ENCODE data around the gene BAZ2B. TPM values are rescaled to one million over a fixed set of nuclear protein-coding genes. Genes with fewer than 3 reads are reported as not detected.

Gene BAZ2B
- total and polyA plus RNA-seq, 3 donors from 2014 or later, result 23.5 to 132 (median 119) TPM

DNA sequence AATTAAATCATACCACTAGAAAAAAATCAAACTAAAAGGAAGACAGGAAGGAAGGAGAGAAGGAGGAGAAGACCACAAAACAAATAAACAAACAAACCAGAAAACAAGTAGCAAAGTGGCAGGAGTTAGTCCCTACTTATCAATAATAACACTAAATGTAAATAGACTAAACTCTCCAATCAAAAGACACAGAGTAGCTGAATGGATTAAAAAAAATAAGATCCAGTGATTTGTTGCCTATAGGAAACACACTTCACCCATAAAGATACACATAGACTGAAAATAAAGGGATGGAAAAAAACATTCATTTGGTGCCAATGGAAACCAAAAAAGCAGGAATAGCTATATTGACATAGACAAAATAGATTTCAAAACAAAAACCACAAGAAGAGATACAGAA, 23.4 kb upstream of the BAZ2B start:
- H3K27me3 ChIP-seq, result no peaks in the 10 kb centered on the region
- H3K4me1 ChIP-seq, result no peaks in the 10 kb centered on the region
- H3K27ac ChIP-seq, result no peak overlapping the region
- no peaks in the 10 kb centered on the region for H3K36me3 ChIP-seq (ENCODE audit: low read depth, missing control alignments)
- TF ChIP-seq POLR2A (IDR thresholded peaks at IDR 0.05), result no peak
- TF ChIP-seq, protein P1, sequence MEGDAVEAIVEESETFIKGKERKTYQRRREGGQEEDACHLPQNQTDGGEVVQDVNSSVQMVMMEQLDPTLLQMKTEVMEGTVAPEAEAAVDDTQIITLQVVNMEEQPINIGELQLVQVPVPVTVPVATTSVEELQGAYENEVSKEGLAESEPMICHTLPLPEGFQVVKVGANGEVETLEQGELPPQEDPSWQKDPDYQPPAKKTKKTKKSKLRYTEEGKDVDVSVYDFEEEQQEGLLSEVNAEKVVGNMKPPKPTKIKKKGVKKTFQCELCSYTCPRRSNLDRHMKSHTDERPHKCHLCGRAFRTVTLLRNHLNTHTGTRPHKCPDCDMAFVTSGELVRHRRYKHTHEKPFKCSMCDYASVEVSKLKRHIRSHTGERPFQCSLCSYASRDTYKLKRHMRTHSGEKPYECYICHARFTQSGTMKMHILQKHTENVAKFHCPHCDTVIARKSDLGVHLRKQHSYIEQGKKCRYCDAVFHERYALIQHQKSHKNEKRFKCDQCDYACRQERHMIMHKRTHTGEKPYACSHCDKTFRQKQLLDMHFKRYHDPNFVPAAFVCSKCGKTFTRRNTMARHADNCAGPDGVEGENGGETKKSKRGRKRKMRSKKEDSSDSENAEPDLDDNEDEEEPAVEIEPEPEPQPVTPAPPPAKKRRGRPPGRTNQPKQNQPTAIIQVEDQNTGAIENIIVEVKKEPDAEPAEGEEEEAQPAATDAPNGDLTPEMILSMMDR (IDR thresholded peaks at IDR 0.05), result no peak
- no peak for DNase-seq
- no peaks in the 10 kb centered on the region for H3K9me3 ChIP-seq
- no peak overlapping the region for H3K4me3 ChIP-seq
- intact Hi-C loops (cut with DNase I; ENCODE audit: low total_unique reads), result no loop called here

DNA sequence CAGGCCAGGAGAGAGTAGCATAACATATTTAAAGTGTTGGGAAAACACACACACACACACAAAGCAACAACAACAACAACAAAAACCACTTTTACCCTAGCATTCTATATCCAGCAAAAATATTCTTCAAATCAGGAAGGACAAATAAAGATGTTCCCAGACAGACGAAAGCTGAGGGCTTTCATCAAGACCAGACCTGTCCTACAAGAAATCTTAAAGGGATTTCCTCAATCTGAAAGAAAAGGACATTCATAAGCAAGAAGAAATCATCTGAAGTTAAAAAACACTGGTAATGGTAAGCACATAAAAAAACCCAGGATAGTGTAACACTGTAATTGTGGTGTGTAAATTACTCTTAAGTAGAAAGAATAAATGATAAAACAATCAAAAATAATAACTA, 22.7 kb upstream of the BAZ2B start:
- H3K9me3 ChIP-seq, result no peaks in the 10 kb centered on the region
- H3K27me3 ChIP-seq, result no peaks in the 10 kb centered on the region
- DNase-seq, result no peak
- H3K27ac ChIP-seq, result no peak overlapping the region
- intact Hi-C loops (cut with DNase I; ENCODE audit: low total_unique reads), result no loop called here
- no peaks in the 10 kb centered on the region for H3K36me3 ChIP-seq (ENCODE audit: low read depth, missing control alignments)
- no peaks in the 10 kb centered on the region for H3K4me1 ChIP-seq
- H3K4me3 ChIP-seq, result no peak overlapping the region
- WGBS, 2 donors, result 89 to 97% methylated on average over 1 of the region's 1 CpG
- no peak for TF ChIP-seq POLR2A (IDR thresholded peaks at IDR 0.05)
- TF ChIP-seq, protein P1 (IDR thresholded peaks at IDR 0.05), result no peak

GRCh38 chr2:159637988-159638501, 21.7 kb upstream of the BAZ2B start:
- TF ChIP-seq POLR2A (IDR thresholded peaks at IDR 0.05), result no peak
- TF ChIP-seq, protein P1 (IDR thresholded peaks at IDR 0.05), result no peak
- intact Hi-C loops (cut with DNase I; ENCODE audit: low total_unique reads), result no loop called here
- Histone ChIP-seq H3K4me1 (no peaks in the 10 kb centered on the region), H3K27me3 (no peaks in the 10 kb centered on the region), H3K9me3 (no peaks in the 10 kb centered on the region), H3K27ac (no peak overlapping the region), H3K36me3 (ENCODE audit: low read depth, missing control alignments) (no peaks in the 10 kb centered on the region), H3K4me3 (no peak overlapping the region)
- WGBS, 2 donors, result 58 to 63% methylated on average over 4 of the region's 4 CpGs
- no peak for DNase-seq

DNA sequence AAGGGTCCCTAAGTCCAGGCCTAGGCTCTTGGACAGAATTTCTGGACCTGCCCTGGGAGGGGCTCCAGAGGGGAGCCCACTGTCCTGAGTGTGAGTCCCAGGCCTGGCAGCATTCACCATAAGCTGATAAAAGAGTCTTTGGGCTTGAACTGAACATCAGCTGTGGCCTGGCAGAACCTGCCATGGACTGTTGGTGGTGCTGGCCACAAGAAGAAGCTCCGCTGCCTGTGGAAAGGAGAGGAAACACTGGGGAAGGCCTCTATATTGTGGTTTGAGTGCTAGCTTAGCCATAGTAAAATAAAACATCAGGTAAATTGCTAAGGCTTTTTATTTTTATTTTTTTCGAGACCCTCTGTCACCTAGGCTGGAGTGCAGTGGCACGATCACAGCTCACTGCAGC, 20.9 kb upstream of the BAZ2B start:
- no peak for TF ChIP-seq POLR2A (IDR thresholded peaks at IDR 0.05)
- TF ChIP-seq, protein P1 (IDR thresholded peaks at IDR 0.05), result no peak
- no peak for DNase-seq
- intact Hi-C loops (cut with DNase I; ENCODE audit: low total_unique reads), result no loop called here
- H3K27ac ChIP-seq, result no peak overlapping the region
- no peaks in the 10 kb centered on the region for H3K9me3 ChIP-seq
- H3K4me3 ChIP-seq, result no peak overlapping the region
- H3K27me3 ChIP-seq, result no peaks in the 10 kb centered on the region
- WGBS, 2 donors, result 95 to 98% methylated on average over 3 of the region's 3 CpGs
- H3K4me1 ChIP-seq, result no peaks in the 10 kb centered on the region
- H3K36me3 ChIP-seq (ENCODE audit: low read depth, missing control alignments), result no peaks in the 10 kb centered on the region

GRCh38 chr2:159635006-159635789, 18.9 kb upstream of the BAZ2B start:
- Histone ChIP-seq H3K9me3 (no peaks in the 10 kb centered on the region), H3K4me3 (no peak overlapping the region), H3K4me1 (no peaks in the 10 kb centered on the region), H3K36me3 (ENCODE audit: low read depth, missing control alignments) (no peaks in the 10 kb centered on the region), H3K27me3 (no peaks in the 10 kb centered on the region), H3K27ac (no peak overlapping the region)
- WGBS, 2 donors, result 58 to 69% methylated on average over 4 of the region's 4 CpGs
- TF ChIP-seq, protein P1 (IDR thresholded peaks at IDR 0.05), result no peak
- TF ChIP-seq POLR2A (IDR thresholded peaks at IDR 0.05), result no peak
- no peak for DNase-seq
- intact Hi-C loops (cut with DNase I; ENCODE audit: low total_unique reads), result no loop called here

Data from testis (tissue), 3 donors.